Posterior cingulate gyrus (tissue), 11 donors: ENCODE results near the gene ITGAD.
"Not testable (repeated sequence)": the region's sequence is repeated elsewhere in the genome, so short reads cannot be mapped to it uniquely, and the experiment has no call there.

Experiments
- DNase-seq, 10 donors: peaks; one replicate each; pipeline versions ENCODE4 v3.0.0 to v3.0.0-alpha.2; 2020 to 2021; ENCODE audit warnings: mixed read lengths in 3 of 10
- intact Hi-C: fragments of 100-400 bp; cut with DNase I; formaldehyde crosslinking; loops from one replicate; pipeline ENCODE4 v1.15.1; 2023

ITGAD gene

DNA sequence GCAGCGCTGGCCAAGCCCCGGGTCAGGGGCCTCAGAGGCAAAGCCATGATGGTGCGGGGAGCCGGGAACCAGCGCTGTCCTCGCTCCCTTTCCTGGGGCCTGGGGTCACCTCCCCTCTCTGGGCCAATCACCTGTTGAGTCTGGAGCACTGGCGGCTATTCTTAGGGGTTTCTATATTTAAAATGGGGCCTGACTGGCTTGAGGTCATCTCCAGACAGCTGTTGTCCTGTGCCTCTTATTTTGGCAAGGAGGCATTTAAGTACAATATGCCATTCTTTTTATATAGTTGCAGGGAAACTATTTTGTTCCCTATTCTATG, 35.1 kb downstream of the ITGAD start, which contains the start of gene COX6A2:
COX6A2 (minus strand) TSS at position 82 of the 319 bp plus-strand sequence; CDS start at position 47, 35 bp downstream.
- DNase-seq: no peak
- intact Hi-C loops: no loop called here

DNA sequence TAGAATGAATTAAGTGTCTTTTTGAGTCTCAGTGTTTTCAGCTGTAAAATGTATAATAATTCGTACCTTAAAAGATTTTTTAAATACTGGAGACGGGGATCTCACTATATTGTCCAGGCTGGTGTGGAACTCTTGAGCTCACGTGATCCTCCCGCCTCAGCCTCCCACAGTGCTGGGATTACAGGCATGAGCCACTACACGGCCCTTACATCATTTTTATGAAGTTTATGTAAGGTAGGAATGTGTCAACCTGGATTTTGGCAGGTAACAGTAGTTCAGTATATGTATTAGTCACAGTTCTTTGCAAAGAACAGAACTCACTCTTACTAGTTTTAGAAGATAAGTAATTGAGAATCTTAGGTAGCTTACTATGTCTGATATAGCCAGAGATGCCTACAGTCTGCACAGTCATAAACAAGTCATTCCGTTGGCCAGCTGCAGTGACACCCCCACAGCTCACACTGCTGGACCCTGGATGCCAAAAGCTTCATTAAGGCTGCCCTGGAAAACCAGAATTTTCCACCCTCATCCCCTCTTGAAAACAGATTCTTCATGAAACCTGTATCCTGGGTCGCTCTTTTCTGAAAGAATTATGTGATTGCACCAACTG, 35.6 kb downstream of the ITGAD start:
- intact Hi-C loops: no loop called here
- DNase-seq: peak in 2 of 10 donors; percentile 41 to 57

DNA sequence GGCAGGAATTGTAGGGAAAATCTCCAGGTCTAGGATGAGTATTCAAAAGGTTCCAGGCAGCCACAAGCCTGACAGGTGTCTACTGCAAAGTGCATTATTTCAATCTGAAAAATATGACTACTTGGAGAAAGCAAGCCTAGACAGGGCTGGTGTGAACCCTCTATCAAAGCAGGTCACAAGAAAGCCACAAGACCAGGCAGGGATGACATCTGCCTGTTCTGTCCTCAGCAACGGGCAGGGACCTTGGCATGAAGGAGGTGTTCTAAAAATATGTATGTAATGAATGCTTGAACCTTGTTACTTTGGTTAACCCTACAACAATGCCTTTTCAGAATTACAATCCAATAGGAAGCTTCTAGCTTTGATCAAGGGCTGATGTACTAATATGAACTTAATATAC, 36.2 kb downstream of the ITGAD start:
- intact Hi-C loops: no loop called here
- peak in 2 of 10 donors; percentile 25 for DNase-seq

DNA sequence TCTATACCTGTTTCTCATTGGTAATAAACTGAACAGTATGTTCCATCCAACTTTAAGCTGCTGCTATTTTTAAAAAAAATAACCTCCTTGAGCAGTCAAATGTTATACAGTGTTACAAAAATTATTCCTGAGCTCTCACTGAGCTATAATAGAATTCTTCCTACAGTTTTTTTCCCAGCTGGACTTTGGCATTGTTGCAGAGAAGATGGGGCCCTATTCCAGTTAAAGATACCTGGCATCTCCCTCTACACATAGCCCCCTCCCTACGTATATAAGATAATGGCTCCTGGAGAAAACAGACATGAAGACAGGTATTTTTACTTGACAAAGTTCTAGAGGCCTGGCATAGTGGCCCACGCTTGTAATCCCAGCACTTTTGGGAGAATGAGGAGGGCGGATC, 36.7 kb downstream of the ITGAD start:
- no peak for DNase-seq
- intact Hi-C loops: no loop called here

DNA sequence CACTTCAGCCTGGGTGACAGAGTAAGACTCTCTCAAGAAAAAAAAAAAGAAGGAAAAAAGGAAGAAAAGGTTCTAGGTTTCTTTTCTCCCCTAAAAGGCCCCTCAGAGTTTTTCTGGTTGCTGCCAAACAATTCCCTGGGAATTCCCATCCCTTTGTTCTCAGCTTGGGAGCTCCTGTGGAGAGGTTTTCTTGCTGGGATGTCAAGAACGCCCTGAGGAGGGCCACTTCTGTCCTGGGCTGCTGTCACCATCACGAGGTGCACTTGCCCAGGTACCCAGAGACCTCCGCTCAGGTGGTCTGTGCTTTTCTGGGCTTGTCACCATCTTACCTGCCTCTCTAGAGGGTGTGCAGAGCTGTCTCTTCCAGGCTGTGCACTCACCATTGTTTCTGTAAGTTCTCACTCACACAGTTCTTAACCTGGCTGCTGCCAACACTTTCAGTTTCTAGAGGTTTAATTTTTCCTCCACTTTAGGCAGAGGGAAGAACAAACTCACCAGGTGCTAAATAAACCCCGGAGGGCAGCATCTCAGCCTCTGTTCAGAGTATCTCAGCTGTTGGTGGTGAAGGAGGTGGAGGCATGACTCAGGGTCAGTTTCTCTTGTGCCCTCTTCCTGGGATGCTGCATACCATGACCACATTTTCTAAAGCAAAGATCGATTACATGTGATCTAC, 37.4 kb downstream of the ITGAD start:
- intact Hi-C loops: no loop called here
- peak in 2 of 10 donors; percentile 17 to 20 for DNase-seq

DNA sequence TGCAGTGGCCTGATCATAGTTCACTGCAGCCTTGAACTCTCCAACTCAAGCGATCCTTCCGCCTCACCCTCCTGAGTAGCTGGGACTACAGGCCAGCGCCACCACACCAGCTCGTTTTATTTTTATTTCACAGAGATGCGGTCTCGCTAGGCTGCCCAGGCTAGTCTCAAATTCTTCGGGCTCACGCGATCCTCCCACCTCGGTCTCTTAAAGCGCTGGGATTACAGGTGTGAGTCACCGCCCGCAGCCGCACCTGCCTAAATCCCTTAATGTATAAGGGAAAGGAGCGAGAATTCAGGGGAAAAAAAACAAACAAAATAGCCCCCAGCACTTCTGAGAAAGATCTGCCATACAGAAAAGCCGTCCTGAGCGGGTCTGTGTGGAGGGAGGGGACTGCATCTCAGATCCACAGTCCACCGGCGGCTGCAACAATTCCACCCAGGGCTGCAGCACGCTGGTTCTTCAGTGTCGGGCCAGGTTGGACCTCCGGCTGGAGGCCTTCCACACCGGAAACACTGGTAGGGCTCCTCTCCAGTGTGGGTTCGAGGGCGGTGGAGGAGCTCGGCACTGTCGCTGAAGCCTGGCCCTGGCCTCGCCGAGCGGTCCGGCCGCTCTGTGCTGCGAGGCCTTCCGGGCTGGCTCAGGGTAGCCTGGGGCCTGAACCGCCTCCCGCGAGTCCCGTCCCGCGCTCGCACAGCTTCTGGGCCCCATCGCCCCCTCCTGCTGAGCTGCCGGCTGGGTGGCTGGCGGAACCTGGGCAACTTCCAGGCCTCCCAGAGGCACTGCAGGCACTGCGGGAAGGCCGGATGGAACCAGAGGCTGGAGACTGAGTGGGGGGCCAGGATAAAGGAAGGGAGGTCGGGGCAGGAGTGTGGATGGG, 42.4 kb downstream of the ITGAD start:
- intact Hi-C loops: no loop called here

DNA sequence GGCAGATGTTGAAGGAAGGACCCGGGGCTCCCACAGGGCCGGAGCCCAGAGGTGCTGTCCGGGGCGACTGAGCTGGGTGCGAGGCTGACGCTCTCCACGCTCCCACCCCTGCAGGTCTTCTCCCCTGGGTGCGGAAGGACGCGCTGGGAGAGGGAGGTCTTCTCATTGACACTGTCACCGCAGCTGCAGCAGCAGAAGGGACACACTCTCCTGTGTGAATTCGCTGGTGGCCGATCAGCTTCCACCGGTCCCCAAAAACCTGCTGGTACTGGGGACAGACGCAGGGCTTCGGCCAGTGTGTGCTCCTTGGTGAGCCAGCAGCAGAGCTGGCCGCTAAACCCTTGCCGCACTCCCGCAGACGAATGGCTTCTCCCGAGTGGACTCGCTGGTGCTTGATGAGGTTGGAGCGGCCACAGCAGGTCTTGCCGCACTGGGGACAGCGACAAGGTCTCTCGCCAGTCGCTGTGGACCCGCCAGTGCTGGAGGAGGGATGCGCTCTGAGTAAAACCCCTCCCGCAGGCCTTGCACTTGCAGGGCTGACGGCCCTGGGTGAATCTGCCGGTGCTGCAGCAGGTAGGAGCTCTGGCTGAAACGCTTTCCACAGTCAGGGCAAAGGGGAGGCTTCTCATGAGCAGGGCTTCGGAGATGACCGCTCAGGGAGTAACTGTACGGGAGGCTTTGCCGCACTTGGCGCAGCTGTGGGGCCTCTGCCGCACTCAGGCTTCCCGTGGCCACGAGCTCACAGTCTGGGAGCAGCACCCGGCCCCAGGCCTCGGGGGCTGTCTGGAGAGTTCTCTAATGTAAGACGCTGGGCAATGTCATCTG, 43.3 kb downstream of the ITGAD start:
- intact Hi-C loops: no loop called here
- peak in 2 of 10 donors; percentile 59 to 75 for DNase-seq

More for the DNA sequence above, 42.4 kb downstream of the ITGAD start:
- DNase-seq: peak in 2 of 10 donors; percentile 51 to 67

DNA sequence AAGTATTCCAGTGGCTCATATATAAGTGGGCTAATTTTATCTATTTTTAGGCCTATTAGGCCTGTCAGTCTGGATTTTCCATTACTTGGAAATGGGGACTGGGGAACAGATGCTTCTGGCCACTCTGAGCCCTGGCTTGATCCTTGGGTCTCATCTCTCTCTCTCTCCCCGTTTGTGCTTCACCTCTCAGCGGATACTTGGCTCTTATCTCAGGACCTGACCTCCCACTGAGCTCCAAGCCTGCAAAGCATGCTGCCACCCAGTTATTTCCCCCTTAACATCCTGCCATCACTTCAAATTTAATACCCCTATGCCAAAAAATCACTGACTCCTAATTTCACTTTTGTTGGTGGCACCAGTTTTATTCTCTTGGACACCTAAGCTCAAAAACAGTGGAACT, 45.3 kb downstream of the ITGAD start:
- intact Hi-C loops: no loop called here
- peak in 1 of 10 donors; percentile 0 for DNase-seq

DNA sequence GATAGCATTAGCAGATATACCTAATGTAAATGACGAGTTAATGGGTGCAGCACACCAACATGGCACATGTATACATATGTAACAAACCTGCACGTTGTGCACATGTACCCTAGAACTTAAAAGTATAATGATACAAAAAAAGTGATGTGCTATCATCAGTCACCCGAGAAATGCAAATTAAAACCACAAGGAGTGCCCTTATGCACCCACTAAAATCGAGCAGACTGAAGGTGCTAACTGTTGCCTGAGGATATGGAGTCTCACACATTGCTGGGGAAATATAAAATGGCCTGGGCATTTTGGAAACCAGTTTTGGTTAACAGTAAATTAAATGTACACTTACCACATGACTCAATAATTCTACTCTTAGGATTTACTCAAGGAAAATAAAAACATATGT, 45.9 kb downstream of the ITGAD start:
- intact Hi-C loops, DNase-seq: not testable (repeated sequence)

DNA sequence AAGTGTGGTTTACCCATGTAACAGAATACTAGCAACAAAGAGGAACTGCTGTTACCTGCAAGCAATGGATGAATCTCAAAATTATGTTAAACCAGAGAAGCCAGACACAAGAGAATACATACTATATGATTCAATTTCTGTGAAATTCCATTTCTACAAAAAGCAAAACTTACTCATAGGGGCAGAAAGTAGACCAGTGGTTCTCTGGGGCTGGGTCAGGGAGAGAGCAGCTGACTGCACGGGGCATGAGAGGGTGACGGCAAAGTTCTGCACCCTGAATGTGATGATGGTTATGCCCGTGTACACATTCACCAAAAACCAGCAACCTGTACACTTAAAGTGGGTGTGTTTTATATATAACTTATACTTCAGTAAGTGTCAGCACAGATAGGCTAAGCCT, 46.4 kb downstream of the ITGAD start:
- peak in 1 of 10 donors; percentile 5 for DNase-seq

DNA sequence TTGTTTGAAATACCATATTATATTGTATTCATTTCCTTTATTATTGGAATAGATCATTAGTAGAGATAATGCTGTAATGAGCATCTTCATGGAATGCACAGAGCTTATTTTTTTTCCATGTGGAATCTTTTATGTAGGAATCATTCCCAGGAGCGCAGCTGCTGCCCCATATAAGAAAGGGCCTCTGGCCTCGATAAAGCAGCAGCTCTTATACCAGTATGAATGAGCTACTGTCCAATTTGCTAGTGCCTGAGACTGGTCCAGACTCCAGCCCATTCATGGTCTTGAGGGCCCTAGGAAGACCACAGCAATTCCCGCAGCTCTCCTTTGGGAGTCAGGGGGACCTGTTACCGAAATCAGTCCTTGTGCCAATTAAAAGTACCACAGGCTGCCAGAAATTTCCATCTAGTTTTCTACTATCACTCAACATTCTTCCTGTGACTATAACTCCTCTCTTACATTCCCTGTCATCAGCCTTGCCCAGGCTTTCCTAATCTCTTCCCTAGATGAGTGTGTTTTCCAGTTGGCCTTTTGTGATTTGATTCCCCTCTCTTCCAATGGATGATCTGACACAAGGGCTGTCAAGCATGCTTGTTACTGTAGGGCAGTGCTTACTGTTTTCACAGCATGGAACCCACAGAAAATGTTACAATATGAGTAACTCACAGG, 47.5 kb downstream of the ITGAD start:
- peak in 2 of 10 donors; percentile 14 to 27 for DNase-seq

More for the DNA sequence above, 46.4 kb downstream of the ITGAD start:
- intact Hi-C loops: no loop called here

DNA sequence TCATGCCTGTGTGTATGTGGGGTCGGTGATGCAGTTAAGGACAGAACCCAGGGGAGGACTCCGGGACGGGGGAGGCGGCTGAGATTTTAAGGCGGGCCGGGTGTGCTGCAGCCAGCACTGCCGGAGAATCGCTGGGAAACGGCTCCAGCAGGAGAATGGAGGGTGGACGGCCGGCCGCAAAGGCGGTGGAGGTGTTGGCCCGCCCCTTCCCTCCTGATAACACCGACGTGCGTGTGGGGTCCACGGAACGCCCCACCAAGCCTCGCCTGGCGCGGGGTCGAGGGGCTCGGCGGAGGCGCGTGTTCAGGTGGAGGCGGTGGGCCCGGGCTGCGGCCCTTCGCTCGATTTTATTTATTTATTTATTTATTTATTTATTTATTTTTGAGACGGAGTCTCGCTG, 48.8 kb downstream of the ITGAD start:
- peak in 3 of 10 donors; percentile 70 to 89 (median 85) for DNase-seq
- intact Hi-C loops: loop anchor here (2.0 kb wide), 1 partner anchor 457 kb away; the partner anchor contains the start of gene HSD3B7

More for the DNA sequence above, 47.5 kb downstream of the ITGAD start:
- intact Hi-C loops: no loop called here

DNA sequence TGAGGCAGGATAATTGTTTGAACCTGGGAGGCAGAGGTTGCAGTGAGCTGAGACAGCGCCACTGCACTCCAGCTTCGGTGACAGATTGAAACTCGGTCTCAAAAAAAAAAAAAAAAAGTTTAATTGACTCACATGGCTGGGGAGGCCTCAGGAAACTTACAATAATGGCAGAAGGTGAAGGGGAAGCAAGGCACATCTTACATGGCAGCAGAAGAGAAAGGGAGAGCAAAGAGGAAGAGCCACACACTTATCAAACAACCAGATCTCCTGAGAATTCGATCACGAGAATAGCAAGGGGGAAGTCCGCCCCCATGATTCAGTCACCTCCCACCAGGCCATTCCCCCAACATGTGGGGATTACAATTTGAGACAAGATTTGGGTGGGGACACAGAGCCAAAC, 52.8 kb downstream of the ITGAD start:
- peak in 2 of 10 donors; percentile 3 to 8 for DNase-seq
- intact Hi-C loops: not testable (repeated sequence)

DNA sequence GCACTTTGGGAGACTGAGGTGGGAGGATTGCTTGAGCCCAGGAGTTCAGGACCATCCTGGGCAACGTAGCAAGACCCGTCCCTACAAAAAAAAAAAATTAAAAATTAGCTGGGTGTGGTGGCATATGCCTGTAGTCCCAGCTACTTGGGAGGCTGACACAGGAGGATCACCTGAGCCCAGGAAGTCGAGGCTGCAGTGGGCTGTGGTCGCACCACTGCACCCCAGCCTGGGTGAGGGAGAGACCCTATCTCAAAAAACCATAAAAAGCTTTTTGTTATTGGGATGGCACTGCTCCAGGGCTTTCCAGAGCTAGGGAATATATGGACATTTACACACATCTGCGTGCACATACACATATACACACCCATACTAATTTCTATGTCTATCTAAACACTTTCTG, 58.1 kb downstream of the ITGAD start:
- intact Hi-C loops: loop anchor here (10.0 kb wide), 4 partner anchors 264 to 496 kb away; partner anchors contain the start of genes FUS, KAT8 and SETD1A
- DNase-seq: peak in 2 of 10 donors; percentile 8 to 70

DNA sequence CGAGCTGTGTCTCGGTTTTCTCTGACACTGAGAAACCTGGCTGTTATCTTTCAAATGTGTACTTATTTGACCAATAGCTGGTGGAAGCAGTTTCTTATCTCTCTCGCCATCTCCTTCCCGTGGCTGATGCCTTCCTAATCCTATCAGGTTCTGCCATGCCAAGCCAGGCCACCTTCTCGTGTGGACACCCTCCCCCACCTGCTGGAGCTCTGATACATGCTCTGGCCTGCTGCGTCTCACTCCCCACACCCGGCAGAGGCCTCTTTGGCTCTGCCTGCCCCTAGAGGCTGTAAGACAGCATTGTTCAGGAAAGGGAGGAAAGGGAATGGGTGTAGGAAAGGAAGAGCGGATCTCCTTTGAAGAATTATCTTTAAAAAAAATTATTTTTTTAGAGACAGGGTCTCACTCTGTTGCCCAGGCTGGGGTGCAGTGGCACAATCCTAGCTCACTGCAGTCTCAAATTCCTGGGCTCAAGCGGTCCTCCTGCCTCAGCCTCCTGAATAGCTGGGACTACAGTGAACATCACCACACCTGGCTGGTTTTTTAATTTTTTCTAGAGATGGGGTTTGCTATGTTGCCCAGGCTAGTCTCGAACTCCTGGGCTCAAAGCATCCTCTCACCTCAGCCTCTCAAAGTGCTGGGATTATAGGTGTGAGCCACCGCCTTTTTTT, 58.7 kb downstream of the ITGAD start:
- intact Hi-C loops: loop anchor here (10.0 kb wide), 4 partner anchors 263 to 497 kb away; partner anchors contain the start of genes FUS, KAT8 and SETD1A

DNA sequence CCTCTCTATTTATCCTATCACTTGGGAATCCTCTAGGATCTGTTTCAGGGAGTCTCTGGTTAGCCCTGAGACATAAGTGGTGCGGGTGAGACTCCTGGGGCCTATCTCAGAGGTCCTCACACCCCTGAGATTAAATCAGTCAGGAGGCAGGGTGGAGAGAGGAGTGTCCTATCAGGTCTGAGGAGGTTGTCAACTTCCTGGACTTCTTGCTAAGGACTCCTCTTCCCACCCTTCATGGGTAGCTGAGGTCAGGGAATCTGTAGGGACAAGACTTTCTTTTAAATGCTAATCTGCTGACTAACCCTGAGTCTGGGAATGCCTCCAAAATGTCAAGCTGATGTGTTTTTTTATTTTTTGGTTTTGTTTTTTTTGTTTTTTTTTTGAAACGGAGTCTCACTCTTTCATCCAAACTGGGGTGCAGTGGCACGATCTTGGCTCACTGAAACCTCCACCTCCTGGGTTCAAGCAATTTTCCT, 59.5 kb downstream of the ITGAD start:
- peak in 2 of 10 donors; percentile 4 to 22 for DNase-seq
- intact Hi-C loops: loop anchor here (10.0 kb wide), 4 partner anchors 262 to 498 kb away; partner anchors contain the start of genes FUS, KAT8 and SETD1A

More for the DNA sequence above, 58.7 kb downstream of the ITGAD start:
- peak in 8 of 10 donors; percentile 37 to 95 (median 65) for DNase-seq

DNA sequence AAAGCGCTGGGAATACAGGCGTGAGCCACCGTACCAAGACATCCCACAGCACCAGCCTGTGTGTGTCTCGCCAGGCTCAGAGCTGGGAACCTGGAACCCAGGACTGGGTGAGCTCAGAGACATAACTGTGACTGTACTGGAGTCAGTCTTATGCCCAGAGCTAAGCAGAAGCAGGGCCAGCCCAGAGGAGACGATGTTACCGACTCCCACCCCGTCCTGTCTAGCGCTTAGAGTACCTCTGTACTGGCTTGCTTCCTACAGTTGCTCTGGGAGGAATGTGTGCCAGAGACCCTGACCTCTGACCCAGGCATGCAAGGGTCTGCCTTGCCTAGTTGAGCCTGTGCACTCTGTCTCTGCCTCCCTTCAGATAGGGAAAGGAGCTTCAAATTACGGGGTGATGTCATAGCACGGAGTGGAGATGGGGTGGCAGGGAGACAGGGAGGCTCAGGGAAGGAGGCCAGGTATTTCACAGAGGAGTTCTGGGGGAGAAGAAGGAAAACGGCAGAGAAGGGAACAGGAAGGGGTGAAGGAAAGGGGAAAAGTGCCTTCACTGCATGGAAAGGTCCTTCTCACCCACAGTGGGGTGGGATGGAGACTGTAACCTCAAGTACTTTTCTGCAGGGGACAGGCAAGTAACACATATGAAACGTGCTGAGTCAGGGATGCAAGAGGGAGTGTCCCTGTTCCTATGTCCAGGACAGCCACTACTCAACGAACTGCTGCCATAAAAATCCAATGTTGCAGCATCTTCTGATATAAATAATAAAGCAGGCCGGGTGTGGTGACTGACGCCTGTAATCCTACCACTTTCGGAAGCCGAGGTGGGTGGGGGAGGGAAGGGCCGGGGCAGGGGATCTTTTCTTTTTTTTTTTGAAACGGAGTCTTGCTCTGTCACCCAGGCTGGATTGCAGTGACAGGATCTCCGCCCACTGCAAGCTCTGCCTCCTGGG, 60.4 kb downstream of the ITGAD start:
- DNase-seq: peak in 2 of 10 donors; percentile 28 to 36
- intact Hi-C loops: loop anchor here (10.0 kb wide), 4 partner anchors 261 to 499 kb away; partner anchors contain the start of genes FUS, KAT8 and SETD1A
